ENCODE data around the gene SATB2. TPM values are rescaled to one million over a fixed set of nuclear protein-coding genes. Genes with fewer than 3 reads are reported as not detected.

The SATB2 gene
- total and polyA plus RNA-seq, 12 donors = 3.4 to 18.3 (median 10.1) TPM

DNA sequence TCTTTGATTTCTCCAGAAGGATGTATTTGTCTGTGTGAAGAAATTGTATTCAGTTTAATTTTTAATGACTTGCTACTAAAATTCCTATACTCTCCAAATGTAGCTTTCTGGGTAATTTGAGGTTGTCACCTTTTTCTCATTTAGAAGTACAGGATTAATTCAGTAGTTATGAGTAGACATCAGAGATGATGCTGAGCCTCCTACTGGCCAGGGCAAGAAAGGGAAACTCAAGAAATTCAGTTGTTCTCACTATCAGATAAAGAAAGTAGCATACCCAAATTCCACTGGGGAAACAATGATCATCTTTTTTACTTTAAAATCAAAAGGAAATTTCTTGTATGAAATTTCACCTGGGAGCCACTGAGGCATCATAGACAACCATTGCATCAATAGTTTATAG is 199.4 kb downstream of the SATB2 start:
- intact Hi-C loops (cut with DNase I) = no loop called here
- DNase-seq = no peak
- no peaks in the 10 kb centered on the region for H3K27me3 ChIP-seq
- H3K4me3 ChIP-seq = no peak overlapping the region
- TF ChIP-seq CTCF (IDR thresholded peaks at IDR 0.05) (no peak), POLR2A (IDR thresholded peaks at IDR 0.05) (no peak)
- no peaks in the 10 kb centered on the region for H3K4me1 ChIP-seq (replicated peaks in 1 of 2)
- H3K27ac ChIP-seq = no peak overlapping the region
- no peaks in the 10 kb centered on the region for H3K9me3 ChIP-seq (replicated peaks in 1 of 3)
- no peaks in the 10 kb centered on the region for H3K36me3 ChIP-seq (replicated peaks in 1 of 2)

DNA sequence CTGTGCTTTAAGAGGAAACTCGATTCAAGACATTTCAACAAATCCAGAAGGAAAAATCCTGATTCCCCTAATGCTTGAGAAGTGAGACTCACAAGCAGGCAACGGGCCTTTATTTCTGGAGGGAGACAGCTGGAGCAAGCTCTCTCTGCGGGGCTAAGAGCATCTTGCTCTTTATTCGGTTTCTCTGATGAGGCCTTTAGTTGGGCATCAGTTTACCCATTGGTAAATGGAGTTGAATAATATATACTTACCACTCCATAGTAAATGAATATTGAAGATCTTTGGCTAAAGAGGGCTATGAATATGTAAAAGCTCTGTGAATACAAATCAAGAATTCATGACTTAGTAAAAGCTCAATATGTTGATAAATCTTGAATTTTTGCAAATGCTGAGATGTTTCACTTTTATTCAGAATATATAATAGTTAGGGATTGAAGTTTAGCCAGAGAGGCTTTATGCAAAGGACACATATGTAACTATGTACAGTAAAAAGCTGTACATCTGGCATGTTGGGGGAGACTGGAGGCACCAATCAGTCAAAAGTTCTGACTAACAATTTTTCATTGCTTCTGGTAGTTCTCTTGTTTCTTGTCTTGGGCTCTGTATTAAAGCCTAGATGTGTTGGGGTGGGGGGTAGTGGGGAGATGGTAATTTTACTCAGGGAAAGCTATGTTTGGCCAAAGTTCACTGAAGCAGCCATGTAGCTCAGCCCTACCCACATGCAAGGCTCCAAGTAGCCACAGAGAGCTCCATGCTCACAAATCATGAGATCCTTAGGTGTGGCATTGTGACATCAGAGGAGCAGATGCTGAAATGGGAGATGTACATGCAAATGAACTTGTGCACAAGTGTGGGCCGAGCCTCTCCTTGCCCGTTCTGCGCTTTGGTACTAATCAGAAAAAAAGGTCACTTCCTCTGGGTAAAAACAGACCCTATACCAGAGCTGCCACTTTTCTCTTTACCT is 200.2 kb downstream of the SATB2 start:
- Histone ChIP-seq H3K27me3 (no peaks in the 10 kb centered on the region), H3K36me3 (replicated peaks in 1 of 2) (no peaks in the 10 kb centered on the region), H3K27ac (no peak overlapping the region), H3K4me1 (replicated peaks in 1 of 2) (no peaks in the 10 kb centered on the region), H3K4me3 (no peak overlapping the region), H3K9me3 (replicated peaks in 1 of 3) (no peaks in the 10 kb centered on the region)
- TF ChIP-seq CTCF (IDR thresholded peaks at IDR 0.05) = no peak
- TF ChIP-seq POLR2A (IDR thresholded peaks at IDR 0.05) = no peak
- DNase-seq = no peak
- 75 to 86% (median 81%) methylated on average over 7 of the region's 7 CpGs for WGBS, 4 donors
- intact Hi-C loops (cut with DNase I) = no loop called here

DNA sequence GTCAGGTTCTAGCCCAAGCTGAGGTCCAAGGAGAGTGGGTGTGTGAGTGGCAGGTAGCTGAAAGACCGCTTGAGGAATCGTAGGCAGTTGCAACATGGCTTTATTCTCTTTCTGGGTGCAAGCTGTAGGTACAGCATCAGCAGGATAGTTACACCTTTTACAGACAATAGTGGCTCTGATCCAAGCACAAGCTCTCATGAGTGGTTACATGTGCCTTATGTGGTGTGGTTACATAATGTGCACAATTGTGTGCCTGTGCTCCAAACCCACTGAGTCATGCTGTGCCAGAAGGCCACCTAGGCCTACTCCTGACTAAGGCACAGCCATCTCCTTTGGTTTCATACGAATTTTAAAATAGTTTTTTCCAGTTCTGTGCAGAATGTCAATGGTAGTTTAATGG is 227.6 kb downstream of the SATB2 start:
- H3K36me3 ChIP-seq (replicated peaks in 1 of 2) = no peaks in the 10 kb centered on the region
- no peak for DNase-seq
- no peaks in the 10 kb centered on the region for H3K4me1 ChIP-seq (replicated peaks in 1 of 2)
- no peak overlapping the region for H3K27ac ChIP-seq
- no peak overlapping the region for H3K4me3 ChIP-seq
- TF ChIP-seq POLR2A (IDR thresholded peaks at IDR 0.05) (no peak), CTCF (IDR thresholded peaks at IDR 0.05) (no peak)
- no peaks in the 10 kb centered on the region for H3K9me3 ChIP-seq (replicated peaks in 1 of 3)
- intact Hi-C loops (cut with DNase I) = no loop called here
- WGBS, 4 donors = 65 to 77% (median 70%) methylated on average over 2 to 3 of the region's 3 CpGs
- H3K27me3 ChIP-seq = no peaks in the 10 kb centered on the region

GRCh38 chr2:199228887-199229819 is 228.6 kb downstream of the SATB2 start:
- Histone ChIP-seq H3K36me3 (replicated peaks in 1 of 2) (no peaks in the 10 kb centered on the region), H3K27me3 (no peaks in the 10 kb centered on the region), H3K27ac (no peak overlapping the region), H3K4me3 (no peak overlapping the region), H3K9me3 (replicated peaks in 1 of 3) (no peaks in the 10 kb centered on the region), H3K4me1 (replicated peaks in 1 of 2) (no peaks in the 10 kb centered on the region)
- no peak for TF ChIP-seq POLR2A (IDR thresholded peaks at IDR 0.05)
- no peak for TF ChIP-seq CTCF (IDR thresholded peaks at IDR 0.05)
- no peak for DNase-seq
- intact Hi-C loops (cut with DNase I) = no loop called here
- whole genome bisulfite sequencing, 4 donors = 83 to 89% (median 89%) methylated on average over 7 to 19 of the region's 19 CpGs
